Stimulated activated naive CD8-positive, alpha-beta T cell treated with anti-CD3 and anti-CD28 coated beads, Interleukin-15, Interleukin-2, amounts not matched to agents 100 U/mL and 50 U/mL, for 24 hours (primary cell): ENCODE results near the gene MARCHF10.

Experiments
- ATAC-seq: fragments of 150-1000 bp; cut with Tn5 transposase; one replicate; pipeline ENCODE4 v1.10.0; 2021
- DNase-seq: peaks from one replicate; pipeline ENCODE4 v3.0.0; 2021

MARCHF10 gene

GRCh38 chr17:62658136-62658920 lies 149.8 kb downstream of the MARCHF10 start:
- ATAC-seq, result no peak

GRCh38 chr17:62657690-62658089 lies 150.4 kb downstream of the MARCHF10 start:
- ATAC-seq (no peak), DNase-seq (no peak)

More at GRCh38 chr17:62658136-62658920, 149.8 kb downstream of the MARCHF10 start:
- no peak for DNase-seq

GRCh38 chr17:62657145-62657665 lies 150.9 kb downstream of the MARCHF10 start:
- ATAC-seq (no peak), DNase-seq (no peak)

GRCh38 chr17:62656446-62656845 lies 151.7 kb downstream of the MARCHF10 start:
- DNase-seq (no peak), ATAC-seq (no peak)

GRCh38 chr17:62655656-62656055 lies 152.5 kb downstream of the MARCHF10 start:
- DNase-seq, result no peak
- ATAC-seq, result no peak

GRCh38 chr17:62653826-62654761 lies 154.0 kb downstream of the MARCHF10 start:
- ATAC-seq, result no peak
- peak; percentile 15 for DNase-seq

- peak; percentile 96 for DNase-seq
- peak; percentile 94 for ATAC-seq
These were observed 154.9 kb downstream of the MARCHF10 start for GRCh38 chr17:62653002-62653825.

- DNase-seq, result peak; percentile 54
- no peak for ATAC-seq
These were observed 155.7 kb downstream of the MARCHF10 start for GRCh38 chr17:62652251-62653001.
